A673 (cell line): Measurements from ENCODE around the gene APEX1. TPM values are rescaled to one million over a fixed set of nuclear protein-coding genes. Genes with fewer than 3 reads are reported as not detected.

Experiments used
- BruUV-seq: library from RNA; stranded (reverse); fragments of 400-500 nt; replicated peaks from 2 replicates; lab custom pipeline; 2021; lab: Mats Ljungman, UMichigan
- CTCF ChIA-PET: fragments of 300-600 bp; sonication (Branson Sonifier 250); formaldehyde crosslinking; loops from one replicate; lab custom pipeline; 2022; ENCODE audit warnings: antibody characterized with exemption; lab: Charles Lee
- POLR2A ChIA-PET: fragments of 300-600 bp; sonication (Branson Sonifier 250); formaldehyde crosslinking; loops from one replicate; lab custom pipeline; 2022; ENCODE audit warnings: antibody characterized with exemption; ENCODE audit not compliant: low non-redundant PET; lab: Charles Lee
- DNase-seq: peaks from one replicate; pipeline ENCODE4 v3.0.0-alpha.2; 2015; ENCODE audit warnings: low spot score
- H3K27ac ChIP-seq: fragments of 200-600 bp; sonication (generic); 2 replicates; pipeline ENCODE4 v1.5.1; 2016; ENCODE audit warnings: mixed run types, low read depth, mild to moderate bottlenecking, mixed read lengths, antibody characterized with exemption, low read length; ENCODE audit not compliant: poor library complexity, severe bottlenecking
- H3K27me3 ChIP-seq: fragments of 200-600 bp; sonication (generic); replicated peaks from 2 replicates; pipeline ENCODE4 v1.6.1; 2017; ENCODE audit warnings: mixed run types, low read depth, mild to moderate bottlenecking, mixed read lengths, antibody characterized with exemption, low read length; ENCODE audit not compliant: insufficient read depth, poor library complexity
- H3K36me3 ChIP-seq: fragments of 200-600 bp; sonication (generic); 2 replicates; pipeline ENCODE4 v1.6.1; 2016; ENCODE audit warnings: mixed run types, mild to moderate bottlenecking, mixed read lengths, antibody characterized with exemption, low read length; ENCODE audit not compliant: insufficient read depth, poor library complexity, severe bottlenecking
- H3K4me1 ChIP-seq: fragments of 200-600 bp; sonication (generic); 2 replicates; pipeline ENCODE4 v1.6.1; 2017; ENCODE audit warnings: mixed run types, mild to moderate bottlenecking, mixed read lengths, antibody characterized with exemption, low read length; ENCODE audit not compliant: insufficient read depth, poor library complexity, severe bottlenecking
- H3K4me3 ChIP-seq: fragments of 200-600 bp; sonication (generic); 2 replicates; pipeline ENCODE4 v1.5.1; 2016; ENCODE audit warnings: low read depth, mixed run types, mild to moderate bottlenecking, mixed read lengths, low read length; ENCODE audit not compliant: poor library complexity, severe bottlenecking
- H3K9me3 ChIP-seq: fragments of 200-600 bp; sonication (generic); 2 replicates; pipeline ENCODE4 v1.6.1; 2016; ENCODE audit warnings: mixed run types, low read depth, mild to moderate bottlenecking, mixed read lengths, antibody characterized with exemption, low read length; ENCODE audit not compliant: poor library complexity, severe bottlenecking
- EZH2 ChIP-seq: fragments of 200-600 bp; sonication (generic); IDR thresholded peaks from 2 replicates; pipeline ENCODE4 v1.6.1; 2017; ENCODE audit warnings: borderline replicate concordance, low read depth, mild to moderate bottlenecking, mixed read lengths, antibody characterized with exemption, low read length; ENCODE audit not compliant: poor library complexity, severe bottlenecking
- intact Hi-C: fragments of 100-400 bp; cut with micrococcal nuclease; formaldehyde crosslinking; loops from one replicate; pipeline ENCODE4 v1.10.0; 2022; ENCODE audit not compliant: unreplicated experiment
- total RNA-seq: library from RNA; stranded (reverse); gene quantifications from 2 replicates; pipeline ENCODE4 v1.2.3, GENCODE V29; 2021
- TF ChIP-seq, protein P1 (sequence below): fragments of 300-800, 200-600 bp; sonication (generic); conservative IDR thresholded peaks from 2 replicates; pipeline ENCODE4 v1.5.1; 2017; ENCODE audit warnings: low read depth, mild to moderate bottlenecking, antibody characterized with exemption, low read length, moderate library complexity, mixed read lengths

APEX1 gene
- total RNA-seq, 1 experiment from 2014 or later: 299 TPM

DNA sequence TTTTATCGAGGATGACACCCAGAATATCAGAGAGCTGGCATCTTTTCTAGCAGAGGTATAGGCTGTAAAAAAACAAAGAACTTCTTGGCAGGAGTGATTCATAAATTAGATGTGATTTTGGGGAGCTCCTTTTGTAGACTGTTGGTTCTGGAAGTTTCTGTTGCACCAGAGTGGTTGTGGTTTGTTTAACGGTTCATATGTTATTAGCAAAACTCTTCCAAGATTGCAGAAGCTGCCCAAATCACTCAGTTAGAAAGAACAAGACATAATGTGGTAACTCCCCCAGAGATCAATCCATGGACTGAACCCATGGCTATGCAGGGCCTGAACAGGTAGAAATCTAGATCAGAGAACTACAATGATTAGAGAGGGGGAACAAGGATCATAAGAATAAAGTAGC, 43.6 kb downstream of the APEX1 start:
- intact Hi-C loops: no loop called here
- CTCF ChIA-PET: no interaction called here
- no TSS peak for BruUV-seq
- Histone ChIP-seq H3K36me3 (no peaks in the 10 kb centered on the region), H3K4me3 (no peak overlapping the region), H3K9me3 (no peaks in the 10 kb centered on the region), H3K27ac (no peak overlapping the region), H3K4me1 (no peaks in the 10 kb centered on the region), H3K27me3 (no peaks in the 10 kb centered on the region)
- DNase-seq: no peak
- POLR2A ChIA-PET: no interaction called here
- TF ChIP-seq, protein P1, sequence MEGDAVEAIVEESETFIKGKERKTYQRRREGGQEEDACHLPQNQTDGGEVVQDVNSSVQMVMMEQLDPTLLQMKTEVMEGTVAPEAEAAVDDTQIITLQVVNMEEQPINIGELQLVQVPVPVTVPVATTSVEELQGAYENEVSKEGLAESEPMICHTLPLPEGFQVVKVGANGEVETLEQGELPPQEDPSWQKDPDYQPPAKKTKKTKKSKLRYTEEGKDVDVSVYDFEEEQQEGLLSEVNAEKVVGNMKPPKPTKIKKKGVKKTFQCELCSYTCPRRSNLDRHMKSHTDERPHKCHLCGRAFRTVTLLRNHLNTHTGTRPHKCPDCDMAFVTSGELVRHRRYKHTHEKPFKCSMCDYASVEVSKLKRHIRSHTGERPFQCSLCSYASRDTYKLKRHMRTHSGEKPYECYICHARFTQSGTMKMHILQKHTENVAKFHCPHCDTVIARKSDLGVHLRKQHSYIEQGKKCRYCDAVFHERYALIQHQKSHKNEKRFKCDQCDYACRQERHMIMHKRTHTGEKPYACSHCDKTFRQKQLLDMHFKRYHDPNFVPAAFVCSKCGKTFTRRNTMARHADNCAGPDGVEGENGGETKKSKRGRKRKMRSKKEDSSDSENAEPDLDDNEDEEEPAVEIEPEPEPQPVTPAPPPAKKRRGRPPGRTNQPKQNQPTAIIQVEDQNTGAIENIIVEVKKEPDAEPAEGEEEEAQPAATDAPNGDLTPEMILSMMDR: no peak
- no peak for TF ChIP-seq EZH2

DNA sequence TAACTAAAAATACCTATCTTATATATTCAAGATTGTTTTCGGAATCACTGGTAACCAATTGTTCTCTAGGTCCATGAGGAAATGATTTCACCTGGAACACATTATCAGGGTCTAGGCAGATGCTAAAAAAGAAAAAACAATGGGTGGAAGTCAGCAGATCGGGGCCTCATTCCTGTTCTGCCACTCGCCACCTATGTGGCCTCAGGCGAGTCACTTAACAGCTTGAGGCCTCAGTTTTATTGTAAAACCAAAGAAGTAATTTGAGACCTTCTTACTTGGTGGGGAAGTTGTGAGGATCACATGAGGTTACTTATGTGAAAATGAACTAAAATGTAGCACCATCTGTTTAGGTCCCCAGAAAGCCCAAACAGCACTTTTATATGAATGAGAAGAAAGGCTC, 44.1 kb downstream of the APEX1 start:
- TF ChIP-seq EZH2: no peak
- TF ChIP-seq, protein P1: no peak
- Histone ChIP-seq H3K27ac (no peak overlapping the region), H3K4me3 (no peak overlapping the region), H3K4me1 (no peaks in the 10 kb centered on the region), H3K9me3 (no peaks in the 10 kb centered on the region), H3K27me3 (no peaks in the 10 kb centered on the region), H3K36me3 (no peaks in the 10 kb centered on the region)
- ChIA-PET POLR2A (no interaction called here), CTCF (no interaction called here)
- DNase-seq: peak; percentile 16
- intact Hi-C loops: no loop called here
- no TSS peak for BruUV-seq

DNA sequence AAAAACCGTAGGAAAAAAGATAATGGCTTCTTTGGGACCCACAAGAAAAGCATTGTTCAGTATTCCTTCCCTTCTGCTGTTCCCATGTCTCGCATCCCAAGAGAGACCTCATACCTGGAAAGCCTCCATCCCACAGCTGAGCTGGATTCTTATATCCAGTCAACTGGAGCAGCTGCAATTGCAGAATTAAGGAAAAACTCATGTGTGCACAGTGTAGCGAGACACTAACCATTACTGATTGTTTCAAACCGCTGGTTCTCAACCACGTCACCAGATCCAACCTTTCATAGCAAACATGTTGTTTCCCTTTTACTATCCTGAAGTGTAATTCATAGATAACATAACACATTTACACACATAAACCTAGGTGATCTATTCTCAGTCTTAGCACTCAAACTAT, 44.9 kb downstream of the APEX1 start:
- intact Hi-C loops: no loop called here
- ChIA-PET POLR2A (no interaction called here), CTCF (no interaction called here)
- TF ChIP-seq, protein P1: no peak
- no peak for TF ChIP-seq EZH2
- no TSS peak for BruUV-seq
- H3K9me3 ChIP-seq: no peaks in the 10 kb centered on the region
- no peaks in the 10 kb centered on the region for H3K4me1 ChIP-seq
- H3K27me3 ChIP-seq: no peaks in the 10 kb centered on the region
- no peaks in the 10 kb centered on the region for H3K36me3 ChIP-seq
- H3K27ac ChIP-seq: no peak overlapping the region
- DNase-seq: no peak
- H3K4me3 ChIP-seq: no peak overlapping the region
